ENCODE data around the gene ELOA. TPM values are rescaled to one million over a fixed set of nuclear protein-coding genes. Genes with fewer than 3 reads are reported as not detected.
A peak's percentile ranks its signal among the peaks of the same experiment; 100 is the strongest.

Gene ELOA
- total and polyA plus RNA-seq, 9 of the 15 experiments (the other 6 are each of a cell fraction or from before 2014, with no cell fraction given) = 31.9 to 98.6 (median 61.3) TPM

DNA sequence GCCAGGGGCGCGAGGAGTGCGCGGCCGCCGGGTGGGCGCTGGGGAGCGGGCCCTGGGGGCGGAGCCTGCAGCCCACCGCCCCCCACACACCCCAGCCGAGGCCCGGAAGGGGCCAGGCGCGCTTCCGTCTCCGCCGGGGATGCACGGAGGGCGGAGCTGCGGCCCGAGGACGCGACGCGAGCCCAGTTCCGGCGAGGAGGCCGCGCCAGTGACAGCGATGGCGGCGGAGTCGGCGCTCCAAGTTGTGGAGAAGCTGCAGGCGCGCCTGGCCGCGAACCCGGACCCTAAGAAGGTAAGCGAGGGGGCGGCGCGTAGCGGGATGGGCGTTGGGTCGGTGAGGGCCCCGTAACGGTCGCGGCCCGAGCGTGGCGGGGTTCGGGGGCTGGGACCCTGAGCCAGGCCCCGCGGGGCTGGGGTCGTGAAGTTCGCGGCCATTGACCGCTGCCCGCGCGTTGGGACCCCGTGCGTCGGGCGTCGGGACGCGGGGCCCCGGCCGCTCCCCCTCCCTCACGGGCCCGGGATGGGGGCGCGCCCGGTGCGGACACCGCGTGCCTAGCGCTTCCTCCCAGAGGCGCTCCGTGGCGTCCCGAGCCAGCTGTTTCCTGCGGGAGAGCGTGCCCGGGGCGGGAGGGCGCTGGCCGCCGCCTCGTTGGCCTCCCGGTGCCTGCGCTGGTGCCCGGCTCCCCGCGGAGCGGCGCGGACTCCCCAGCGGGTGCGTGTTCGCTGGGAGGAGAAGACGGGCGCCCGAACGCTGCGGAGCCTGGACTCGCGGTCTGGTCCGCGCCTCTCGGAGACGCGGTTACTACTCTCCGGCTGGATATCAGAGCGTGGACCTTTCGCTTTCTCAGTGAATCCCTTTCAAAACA is at the start of gene ELOA (continued):
- TF ChIP-seq, protein P1, sequence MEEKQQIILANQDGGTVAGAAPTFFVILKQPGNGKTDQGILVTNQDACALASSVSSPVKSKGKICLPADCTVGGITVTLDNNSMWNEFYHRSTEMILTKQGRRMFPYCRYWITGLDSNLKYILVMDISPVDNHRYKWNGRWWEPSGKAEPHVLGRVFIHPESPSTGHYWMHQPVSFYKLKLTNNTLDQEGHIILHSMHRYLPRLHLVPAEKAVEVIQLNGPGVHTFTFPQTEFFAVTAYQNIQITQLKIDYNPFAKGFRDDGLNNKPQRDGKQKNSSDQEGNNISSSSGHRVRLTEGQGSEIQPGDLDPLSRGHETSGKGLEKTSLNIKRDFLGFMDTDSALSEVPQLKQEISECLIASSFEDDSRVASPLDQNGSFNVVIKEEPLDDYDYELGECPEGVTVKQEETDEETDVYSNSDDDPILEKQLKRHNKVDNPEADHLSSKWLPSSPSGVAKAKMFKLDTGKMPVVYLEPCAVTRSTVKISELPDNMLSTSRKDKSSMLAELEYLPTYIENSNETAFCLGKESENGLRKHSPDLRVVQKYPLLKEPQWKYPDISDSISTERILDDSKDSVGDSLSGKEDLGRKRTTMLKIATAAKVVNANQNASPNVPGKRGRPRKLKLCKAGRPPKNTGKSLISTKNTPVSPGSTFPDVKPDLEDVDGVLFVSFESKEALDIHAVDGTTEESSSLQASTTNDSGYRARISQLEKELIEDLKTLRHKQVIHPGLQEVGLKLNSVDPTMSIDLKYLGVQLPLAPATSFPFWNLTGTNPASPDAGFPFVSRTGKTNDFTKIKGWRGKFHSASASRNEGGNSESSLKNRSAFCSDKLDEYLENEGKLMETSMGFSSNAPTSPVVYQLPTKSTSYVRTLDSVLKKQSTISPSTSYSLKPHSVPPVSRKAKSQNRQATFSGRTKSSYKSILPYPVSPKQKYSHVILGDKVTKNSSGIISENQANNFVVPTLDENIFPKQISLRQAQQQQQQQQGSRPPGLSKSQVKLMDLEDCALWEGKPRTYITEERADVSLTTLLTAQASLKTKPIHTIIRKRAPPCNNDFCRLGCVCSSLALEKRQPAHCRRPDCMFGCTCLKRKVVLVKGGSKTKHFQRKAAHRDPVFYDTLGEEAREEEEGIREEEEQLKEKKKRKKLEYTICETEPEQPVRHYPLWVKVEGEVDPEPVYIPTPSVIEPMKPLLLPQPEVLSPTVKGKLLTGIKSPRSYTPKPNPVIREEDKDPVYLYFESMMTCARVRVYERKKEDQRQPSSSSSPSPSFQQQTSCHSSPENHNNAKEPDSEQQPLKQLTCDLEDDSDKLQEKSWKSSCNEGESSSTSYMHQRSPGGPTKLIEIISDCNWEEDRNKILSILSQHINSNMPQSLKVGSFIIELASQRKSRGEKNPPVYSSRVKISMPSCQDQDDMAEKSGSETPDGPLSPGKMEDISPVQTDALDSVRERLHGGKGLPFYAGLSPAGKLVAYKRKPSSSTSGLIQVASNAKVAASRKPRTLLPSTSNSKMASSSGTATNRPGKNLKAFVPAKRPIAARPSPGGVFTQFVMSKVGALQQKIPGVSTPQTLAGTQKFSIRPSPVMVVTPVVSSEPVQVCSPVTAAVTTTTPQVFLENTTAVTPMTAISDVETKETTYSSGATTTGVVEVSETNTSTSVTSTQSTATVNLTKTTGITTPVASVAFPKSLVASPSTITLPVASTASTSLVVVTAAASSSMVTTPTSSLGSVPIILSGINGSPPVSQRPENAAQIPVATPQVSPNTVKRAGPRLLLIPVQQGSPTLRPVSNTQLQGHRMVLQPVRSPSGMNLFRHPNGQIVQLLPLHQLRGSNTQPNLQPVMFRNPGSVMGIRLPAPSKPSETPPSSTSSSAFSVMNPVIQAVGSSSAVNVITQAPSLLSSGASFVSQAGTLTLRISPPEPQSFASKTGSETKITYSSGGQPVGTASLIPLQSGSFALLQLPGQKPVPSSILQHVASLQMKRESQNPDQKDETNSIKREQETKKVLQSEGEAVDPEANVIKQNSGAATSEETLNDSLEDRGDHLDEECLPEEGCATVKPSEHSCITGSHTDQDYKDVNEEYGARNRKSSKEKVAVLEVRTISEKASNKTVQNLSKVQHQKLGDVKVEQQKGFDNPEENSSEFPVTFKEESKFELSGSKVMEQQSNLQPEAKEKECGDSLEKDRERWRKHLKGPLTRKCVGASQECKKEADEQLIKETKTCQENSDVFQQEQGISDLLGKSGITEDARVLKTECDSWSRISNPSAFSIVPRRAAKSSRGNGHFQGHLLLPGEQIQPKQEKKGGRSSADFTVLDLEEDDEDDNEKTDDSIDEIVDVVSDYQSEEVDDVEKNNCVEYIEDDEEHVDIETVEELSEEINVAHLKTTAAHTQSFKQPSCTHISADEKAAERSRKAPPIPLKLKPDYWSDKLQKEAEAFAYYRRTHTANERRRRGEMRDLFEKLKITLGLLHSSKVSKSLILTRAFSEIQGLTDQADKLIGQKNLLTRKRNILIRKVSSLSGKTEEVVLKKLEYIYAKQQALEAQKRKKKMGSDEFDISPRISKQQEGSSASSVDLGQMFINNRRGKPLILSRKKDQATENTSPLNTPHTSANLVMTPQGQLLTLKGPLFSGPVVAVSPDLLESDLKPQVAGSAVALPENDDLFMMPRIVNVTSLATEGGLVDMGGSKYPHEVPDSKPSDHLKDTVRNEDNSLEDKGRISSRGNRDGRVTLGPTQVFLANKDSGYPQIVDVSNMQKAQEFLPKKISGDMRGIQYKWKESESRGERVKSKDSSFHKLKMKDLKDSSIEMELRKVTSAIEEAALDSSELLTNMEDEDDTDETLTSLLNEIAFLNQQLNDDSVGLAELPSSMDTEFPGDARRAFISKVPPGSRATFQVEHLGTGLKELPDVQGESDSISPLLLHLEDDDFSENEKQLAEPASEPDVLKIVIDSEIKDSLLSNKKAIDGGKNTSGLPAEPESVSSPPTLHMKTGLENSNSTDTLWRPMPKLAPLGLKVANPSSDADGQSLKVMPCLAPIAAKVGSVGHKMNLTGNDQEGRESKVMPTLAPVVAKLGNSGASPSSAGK (IDR thresholded peaks at IDR 0.05) = no peak
- TF ChIP-seq CCNT2 (IDR thresholded peaks at IDR 0.05; ENCODE audit: borderline replicate concordance, extremely low read depth, insufficient read length, low read depth, low read length) (peak; percentile 85), JUN (IDR thresholded peaks at IDR 0.05; ENCODE audit: borderline replicate concordance, low read depth, low read length) (peak; percentile 12; the same call in 1 of the 2 replicates), JUN (CRISPR knock-in tag; IDR thresholded peaks at IDR 0.05; ENCODE audit: borderline replicate concordance) (peak; percentile 91), ERF (CRISPR knock-in tag; IDR thresholded peaks at IDR 0.05) (0 out of 2 replicates have a peak, but pooled peaks have one; percentile 4), PCBP1 (IDR thresholded peaks at IDR 0.05; ENCODE audit: low read depth, low read length, poor library complexity, severe bottlenecking) (peak; percentile 83), SIN3B (IDR thresholded peaks at IDR 0.05; ENCODE audit: low read depth) (peak; percentile 85), RBFOX2 (IDR thresholded peaks at IDR 0.05; ENCODE audit: low read depth, low read length) (peak; percentile 98)
- TF ChIP-seq, protein P2, sequence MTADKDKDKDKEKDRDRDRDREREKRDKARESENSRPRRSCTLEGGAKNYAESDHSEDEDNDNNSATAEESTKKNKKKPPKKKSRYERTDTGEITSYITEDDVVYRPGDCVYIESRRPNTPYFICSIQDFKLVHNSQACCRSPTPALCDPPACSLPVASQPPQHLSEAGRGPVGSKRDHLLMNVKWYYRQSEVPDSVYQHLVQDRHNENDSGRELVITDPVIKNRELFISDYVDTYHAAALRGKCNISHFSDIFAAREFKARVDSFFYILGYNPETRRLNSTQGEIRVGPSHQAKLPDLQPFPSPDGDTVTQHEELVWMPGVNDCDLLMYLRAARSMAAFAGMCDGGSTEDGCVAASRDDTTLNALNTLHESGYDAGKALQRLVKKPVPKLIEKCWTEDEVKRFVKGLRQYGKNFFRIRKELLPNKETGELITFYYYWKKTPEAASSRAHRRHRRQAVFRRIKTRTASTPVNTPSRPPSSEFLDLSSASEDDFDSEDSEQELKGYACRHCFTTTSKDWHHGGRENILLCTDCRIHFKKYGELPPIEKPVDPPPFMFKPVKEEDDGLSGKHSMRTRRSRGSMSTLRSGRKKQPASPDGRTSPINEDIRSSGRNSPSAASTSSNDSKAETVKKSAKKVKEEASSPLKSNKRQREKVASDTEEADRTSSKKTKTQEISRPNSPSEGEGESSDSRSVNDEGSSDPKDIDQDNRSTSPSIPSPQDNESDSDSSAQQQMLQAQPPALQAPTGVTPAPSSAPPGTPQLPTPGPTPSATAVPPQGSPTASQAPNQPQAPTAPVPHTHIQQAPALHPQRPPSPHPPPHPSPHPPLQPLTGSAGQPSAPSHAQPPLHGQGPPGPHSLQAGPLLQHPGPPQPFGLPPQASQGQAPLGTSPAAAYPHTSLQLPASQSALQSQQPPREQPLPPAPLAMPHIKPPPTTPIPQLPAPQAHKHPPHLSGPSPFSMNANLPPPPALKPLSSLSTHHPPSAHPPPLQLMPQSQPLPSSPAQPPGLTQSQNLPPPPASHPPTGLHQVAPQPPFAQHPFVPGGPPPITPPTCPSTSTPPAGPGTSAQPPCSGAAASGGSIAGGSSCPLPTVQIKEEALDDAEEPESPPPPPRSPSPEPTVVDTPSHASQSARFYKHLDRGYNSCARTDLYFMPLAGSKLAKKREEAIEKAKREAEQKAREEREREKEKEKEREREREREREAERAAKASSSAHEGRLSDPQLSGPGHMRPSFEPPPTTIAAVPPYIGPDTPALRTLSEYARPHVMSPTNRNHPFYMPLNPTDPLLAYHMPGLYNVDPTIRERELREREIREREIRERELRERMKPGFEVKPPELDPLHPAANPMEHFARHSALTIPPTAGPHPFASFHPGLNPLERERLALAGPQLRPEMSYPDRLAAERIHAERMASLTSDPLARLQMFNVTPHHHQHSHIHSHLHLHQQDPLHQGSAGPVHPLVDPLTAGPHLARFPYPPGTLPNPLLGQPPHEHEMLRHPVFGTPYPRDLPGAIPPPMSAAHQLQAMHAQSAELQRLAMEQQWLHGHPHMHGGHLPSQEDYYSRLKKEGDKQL (CRISPR knock-in tag; IDR thresholded peaks at IDR 0.05; ENCODE audit: borderline replicate concordance) = no peak

Data from K562 (cell line).